COR-L47 (cell line): ENCODE data around the gene SLC46A2.
A peak's percentile ranks its signal among the peaks of the same experiment; 100 is the strongest.

Source experiments
- DNase-seq: peaks from one replicate; lab custom pipeline; 2025; lab: John Stamatoyannopoulos, UW

SLC46A2 gene

GRCh38 chr9:112858005-112858404, 32.7 kb downstream of the SLC46A2 start:
- DNase-seq, result no peak

- DNase-seq, result no peak
Measured at GRCh38 chr9:112856843-112857242, 33.8 kb downstream of the SLC46A2 start.

GRCh38 chr9:112856200-112856599, 34.5 kb downstream of the SLC46A2 start:
- no peak for DNase-seq

GRCh38 chr9:112854657-112855056, 36.0 kb downstream of the SLC46A2 start:
- no peak for DNase-seq

- DNase-seq, result no peak
Measured at GRCh38 chr9:112853882-112854585, 36.6 kb downstream of the SLC46A2 start.

GRCh38 chr9:112852741-112853504, 37.8 kb downstream of the SLC46A2 start:
- DNase-seq, result no peak

- DNase-seq, result no peak
Measured at GRCh38 chr9:112850840-112851239, 39.8 kb downstream of the SLC46A2 start.

GRCh38 chr9:112849363-112849922, 41.2 kb downstream of the SLC46A2 start:
- DNase-seq, result no peak

- no peak for DNase-seq
Measured at GRCh38 chr9:112848316-112849151, 42.1 kb downstream of the SLC46A2 start.

- DNase-seq, result no peak
Measured at GRCh38 chr9:112846528-112847488, 43.9 kb downstream of the SLC46A2 start.

- DNase-seq, result peak; percentile 18
Measured at GRCh38 chr9:112844771-112845542, 45.7 kb downstream of the SLC46A2 start.

GRCh38 chr9:112842555-112842954, 48.1 kb downstream of the SLC46A2 start:
- no peak for DNase-seq

- no peak for DNase-seq
Measured at GRCh38 chr9:112841261-112841660, 49.4 kb downstream of the SLC46A2 start.

GRCh38 chr9:112839331-112839730, 51.3 kb downstream of the SLC46A2 start:
- no peak for DNase-seq

GRCh38 chr9:112838342-112838741, 52.3 kb downstream of the SLC46A2 start:
- no peak for DNase-seq

GRCh38 chr9:112836394-112836793, 54.3 kb downstream of the SLC46A2 start:
- DNase-seq, result no peak

GRCh38 chr9:112833081-112833480, 57.6 kb downstream of the SLC46A2 start:
- no peak for DNase-seq

- DNase-seq, result no peak
Measured at GRCh38 chr9:112831969-112832368, 58.7 kb downstream of the SLC46A2 start.

- no peak for DNase-seq
Measured at GRCh38 chr9:112831281-112831851, 59.3 kb downstream of the SLC46A2 start.
